B cell (primary cell): Measurements from ENCODE around the gene HACD2. TPM values are rescaled to one million over a fixed set of nuclear protein-coding genes. Genes with fewer than 3 reads are reported as not detected.

Experiments used
- ATAC-seq: fragments of 200-7000 bp; cut with Tn5 transposase; one replicate; pipeline ENCODE4 v1.10.0; 2021; ENCODE audit warnings: low read depth, mild to moderate bottlenecking, moderate number of reproducible peaks, moderate library complexity
- CTCF ChIA-PET: fragments of 350-600 bp; sonication (Branson Sonifier 250); formaldehyde crosslinking; loops from one replicate; lab custom pipeline; 2021; ENCODE audit warnings: antibody characterized with exemption, inconsistent platforms; lab: Charles Lee
- POLR2A ChIA-PET: fragments of 350-600 bp; sonication (Branson Sonifier 250); formaldehyde crosslinking; loops from one replicate; lab custom pipeline; 2021; ENCODE audit warnings: antibody characterized with exemption; lab: Charles Lee
- DNase-seq: peaks from one replicate; pipeline ENCODE4 v3.0.0; 2013
- H2AFZ ChIP-seq: 2 replicates; pipeline ENCODE4 v1.6.1; 2012; ENCODE audit warnings: mild to moderate bottlenecking, low read depth, low read length; ENCODE audit not compliant: insufficient read depth, poor library complexity, severe bottlenecking
- H3K27ac ChIP-seq, 2 donors: 1 replicate in 1 of 2; 2 replicates in 1 of 2; pipeline ENCODE4 v1.5.1; 2012 to 2013; ENCODE audit warnings: low read length in 2 of 2, mild to moderate bottlenecking in 2 of 2, moderate library complexity in 1 of 2
- H3K27me3 ChIP-seq, 4 experiments: fragments of 200-600 bp in 1 of 4; sonication (generic) in 1 of 4; replicated peaks in 1 of 4; 1 replicate in 2 of 4; 2 replicates in 2 of 4; pipeline versions ENCODE4 v1.6.1 to v1.7.0; 2013 to 2016; ENCODE audit warnings: low read length in 3 of 4, mild to moderate bottlenecking in 2 of 4, mixed read lengths in 1 of 4, moderate library complexity in 1 of 4; ENCODE audit not compliant: insufficient read depth in 4 of 4, control insufficient read depth in 3 of 4; ENCODE audit errors: control extremely low read depth in 1 of 4
- H3K36me3 ChIP-seq, 2 experiments: replicated peaks in 1 of 2; 1 replicate in 1 of 2; 2 replicates in 1 of 2; pipeline versions ENCODE4 v1.6.1 to v1.7.1; 2013; ENCODE audit warnings: low read length in 1 of 2; ENCODE audit not compliant: insufficient read depth in 2 of 2, control insufficient read depth in 1 of 2; ENCODE audit errors: control extremely low read depth in 1 of 2, extremely low read depth in 1 of 2
- H3K4me1 ChIP-seq, 2 donors: fragments of 200-600 bp in 1 of 2; sonication (generic) in 1 of 2; 1 replicate in 1 of 2; 2 replicates in 1 of 2; pipeline versions ENCODE4 v1.5.1 to v1.6.1; 2013 to 2017; ENCODE audit warnings: low read length in 2 of 2; ENCODE audit not compliant: control insufficient read depth in 2 of 2, insufficient read depth in 2 of 2
- H3K4me2 ChIP-seq: replicated peaks from 2 replicates; pipeline ENCODE3; 2012; ENCODE audit warnings: mild to moderate bottlenecking, low read depth, low read length; ENCODE audit not compliant: poor library complexity, severe bottlenecking
- H3K4me3 ChIP-seq, 5 experiments: fragments of 200-600 bp in 1 of 5; sonication (generic) in 1 of 5; 1 replicate in 3 of 5; 2 replicates in 2 of 5; pipeline versions ENCODE4 v1.5.1 to v1.7.0; 2011 to 2016; ENCODE audit warnings: low read length in 4 of 5, mild to moderate bottlenecking in 4 of 5, low read depth in 2 of 5, control low read depth in 1 of 5, moderate library complexity in 1 of 5; ENCODE audit not compliant: insufficient read depth in 1 of 5; ENCODE audit errors: control extremely low read depth in 1 of 5, extremely low read depth in 1 of 5
- H3K79me2 ChIP-seq: fragments of 200-600 bp; sonication (generic); one replicate; pipeline ENCODE4 v1.6.0; 2016; ENCODE audit warnings: low read length; ENCODE audit not compliant: control insufficient read depth, insufficient read depth
- H3K9ac ChIP-seq: fragments of 200-600 bp; sonication (generic); 2 replicates; pipeline ENCODE4 v1.6.1; 2017; ENCODE audit warnings: mild to moderate bottlenecking, low read length, moderate library complexity
- H3K9me3 ChIP-seq, 3 donors: one replicate each; pipeline versions ENCODE4 v1.6.1 to v1.7.1; 2013; ENCODE audit warnings: low read length in 2 of 3; ENCODE audit not compliant: control insufficient read depth in 2 of 3, insufficient read depth in 1 of 3; ENCODE audit errors: control extremely low read depth in 1 of 3
- H4K20me1 ChIP-seq: 2 replicates; pipeline ENCODE4 v1.6.0; 2012; ENCODE audit warnings: mild to moderate bottlenecking, low read length; ENCODE audit not compliant: insufficient read depth, control insufficient read depth, poor library complexity, severe bottlenecking
- H3K27ac Mint-ChIP-seq: one replicate; pipeline ENCODE4 v1.8.0; 2021; ENCODE audit warnings: mixed read lengths
- H3K27me3 Mint-ChIP-seq: one replicate; pipeline ENCODE4 v1.8.0; 2021; ENCODE audit warnings: mixed read lengths
- H3K4me1 Mint-ChIP-seq: one replicate; pipeline ENCODE4 v1.8.0; 2021; ENCODE audit warnings: mixed read lengths
- H3K4me3 Mint-ChIP-seq: one replicate; pipeline ENCODE4 v1.8.0; 2021; ENCODE audit warnings: mixed read lengths
- H3K9me3 Mint-ChIP-seq: one replicate; pipeline ENCODE4 v1.8.0; 2022; ENCODE audit warnings: mixed read lengths; ENCODE audit not compliant: insufficient read depth
- CTCF ChIP-seq: fragments of 200-600 bp; IDR thresholded peaks from one replicate; pipeline ENCODE4 v1.8.0; 2022; ENCODE audit warnings: antibody characterized with exemption, mild to moderate bottlenecking
- EZH2 ChIP-seq: IDR thresholded peaks from 2 replicates; pipeline ENCODE4 v1.6.1; 2012; ENCODE audit warnings: borderline replicate concordance, low read depth, mild to moderate bottlenecking, moderate library complexity, low read length; ENCODE audit not compliant: insufficient read depth, poor library complexity, severe bottlenecking
- WGBS: methylation state at CpG from one replicate; pipeline ENCODE4 v1.1.5; 2013; ENCODE audit warnings: missing lambda C conversion rate; ENCODE audit not compliant: insufficient coverage; 5-methylcytosine and 5-hydroxymethylcytosine counted together
- intact Hi-C: fragments of 100-400 bp; cut with micrococcal nuclease; formaldehyde crosslinking; loops from one replicate; pipeline ENCODE4 v1.10.0; 2022
- polyA plus RNA-seq: library from polyadenylated mRNA; depleted of rRNA; stranded (reverse); fragments of >200 nt; gene quantifications from 2 replicates; pipeline ENCODE4 v1.2.3, GENCODE V29; 2012
- total RNA-seq, 2 donors: library from RNA; stranded (reverse); fragments of 120-200 nt in 1 of 2; gene quantifications; 1 replicate in 1 of 2; 2 replicates in 1 of 2; pipeline versions ENCODE4 v1.2.3 to v1.2.4, GENCODE V29; 2013 to 2022

The HACD2 gene
- total and polyA plus RNA-seq, 2 donors (not counting 1 experiment from before 2014, with no cell fraction given): 14.5 to 30.7 TPM

- H3K4me1 Mint-ChIP-seq: no peaks in the 10 kb centered on the region
- no peak for DNase-seq
- H3K27me3 Mint-ChIP-seq: peaks cover 3% of the 10 kb centered on the region
- Histone ChIP-seq H3K79me2 (no peaks in the 10 kb centered on the region), H4K20me1 (no peaks in the 10 kb centered on the region), H3K9me3 (no peaks in the 10 kb centered on the region), H3K4me1 (no peaks in the 10 kb centered on the region), H3K27ac (no peak overlapping the region), H2AFZ (no peak overlapping the region), H3K4me2 (no peak overlapping the region), H3K27me3 (no peaks in the 10 kb centered on the region), H3K9ac (no peak overlapping the region), H3K4me3 (no peak overlapping the region), H3K36me3 (peaks cover 0 to 4% of the 10 kb centered on the region in 2 experiments)
- H3K4me3 Mint-ChIP-seq: no peak overlapping the region
- H3K9me3 Mint-ChIP-seq: no peaks in the 10 kb centered on the region
- ChIA-PET CTCF (no interaction called here), POLR2A (no interaction called here)
- no peak for ATAC-seq
- intact Hi-C loops: no loop called here
- H3K27ac Mint-ChIP-seq: no peak overlapping the region
- TF ChIP-seq EZH2: no peak
- no peak for TF ChIP-seq CTCF
- WGBS: 84% methylated on average over 6 of the region's 7 CpGs
Observed at GRCh38 chr3:123486460-123486859, 98.4 kb downstream of the HACD2 start.

- H3K27ac ChIP-seq: no peak overlapping the region
- H3K4me3 Mint-ChIP-seq: no peak overlapping the region
- H3K9me3 ChIP-seq: no peaks in the 10 kb centered on the region
- no peaks in the 10 kb centered on the region for H3K27me3 ChIP-seq
- H3K27ac Mint-ChIP-seq: no peak overlapping the region
- no peaks in the 10 kb centered on the region for H4K20me1 ChIP-seq
- intact Hi-C loops: no loop called here
- ChIA-PET CTCF (no interaction called here), POLR2A (no interaction called here)
- peaks cover 0 to under 1% of the 10 kb centered on the region in 2 donors for H3K4me1 ChIP-seq
- H3K4me2 ChIP-seq: no peak overlapping the region
- H3K79me2 ChIP-seq: no peaks in the 10 kb centered on the region
- TF ChIP-seq EZH2 (no peak), CTCF (no peak)
- ATAC-seq (no peak), DNase-seq (no peak)
- H3K27me3 Mint-ChIP-seq: peaks cover 3% of the 10 kb centered on the region
- peaks cover 0 to 4% of the 10 kb centered on the region in 2 experiments for H3K36me3 ChIP-seq
- H3K9ac ChIP-seq: no peak overlapping the region
- WGBS: 78% methylated on average over 3 of the region's 4 CpGs
- no peak overlapping the region for H2AFZ ChIP-seq
- peaks cover under 1% of the 10 kb centered on the region for H3K4me1 Mint-ChIP-seq
- H3K9me3 Mint-ChIP-seq: no peaks in the 10 kb centered on the region
- H3K4me3 ChIP-seq: no peak overlapping the region
Observed at GRCh38 chr3:123485551-123485950, 99.3 kb downstream of the HACD2 start.
